Measurements from ENCODE around the gene UEVLD. TPM values are rescaled to one million over a fixed set of nuclear protein-coding genes. Genes with fewer than 3 reads are reported as not detected.

UEVLD gene
- total RNA-seq, 1 donor from 2014 or later = 15.7 TPM

- peak overlapping the region; percentile 91 for H3K27ac Mint-ChIP-seq
- DNase-seq (ENCODE audit: extremely low spot score, unreplicated experiment) = no peak
- TF ChIP-seq, protein P1, sequence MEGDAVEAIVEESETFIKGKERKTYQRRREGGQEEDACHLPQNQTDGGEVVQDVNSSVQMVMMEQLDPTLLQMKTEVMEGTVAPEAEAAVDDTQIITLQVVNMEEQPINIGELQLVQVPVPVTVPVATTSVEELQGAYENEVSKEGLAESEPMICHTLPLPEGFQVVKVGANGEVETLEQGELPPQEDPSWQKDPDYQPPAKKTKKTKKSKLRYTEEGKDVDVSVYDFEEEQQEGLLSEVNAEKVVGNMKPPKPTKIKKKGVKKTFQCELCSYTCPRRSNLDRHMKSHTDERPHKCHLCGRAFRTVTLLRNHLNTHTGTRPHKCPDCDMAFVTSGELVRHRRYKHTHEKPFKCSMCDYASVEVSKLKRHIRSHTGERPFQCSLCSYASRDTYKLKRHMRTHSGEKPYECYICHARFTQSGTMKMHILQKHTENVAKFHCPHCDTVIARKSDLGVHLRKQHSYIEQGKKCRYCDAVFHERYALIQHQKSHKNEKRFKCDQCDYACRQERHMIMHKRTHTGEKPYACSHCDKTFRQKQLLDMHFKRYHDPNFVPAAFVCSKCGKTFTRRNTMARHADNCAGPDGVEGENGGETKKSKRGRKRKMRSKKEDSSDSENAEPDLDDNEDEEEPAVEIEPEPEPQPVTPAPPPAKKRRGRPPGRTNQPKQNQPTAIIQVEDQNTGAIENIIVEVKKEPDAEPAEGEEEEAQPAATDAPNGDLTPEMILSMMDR (conservative IDR thresholded peaks at IDR 0.05) = no peak
- peaks cover 16% of the 10 kb centered on the region for H3K4me1 Mint-ChIP-seq (ENCODE audit: unreplicated experiment)
- no peak overlapping the region for H3K4me3 Mint-ChIP-seq
- H3K27me3 Mint-ChIP-seq = no peaks in the 10 kb centered on the region
- no peaks in the 10 kb centered on the region for H3K9me3 Mint-ChIP-seq
- peaks cover 19% of the 10 kb centered on the region for H3K36me3 Mint-ChIP-seq
Observed at GRCh38 chr11:18490736-18491485, 97.6 kb downstream of the UEVLD start.

DNA sequence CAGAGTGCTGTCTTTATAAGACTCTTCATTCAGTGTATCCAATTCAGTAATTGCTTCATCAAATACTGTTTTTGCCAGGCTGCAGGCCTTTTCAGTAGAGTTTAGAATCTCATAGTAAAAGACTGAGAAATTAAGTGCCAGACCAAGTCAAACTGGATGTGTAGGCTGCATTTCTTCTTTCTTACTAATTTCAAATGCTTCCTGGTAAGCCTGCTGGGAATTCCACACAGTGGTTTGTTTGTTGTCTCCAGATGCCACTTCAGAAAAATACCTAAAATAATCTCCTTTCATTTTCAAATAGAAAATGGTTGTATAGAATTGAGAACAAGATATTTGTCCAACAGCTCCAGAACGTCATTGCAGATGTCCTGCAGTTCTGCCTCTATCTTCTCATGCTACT lies 98.2 kb downstream of the UEVLD start:
- peaks cover 16% of the 10 kb centered on the region for H3K36me3 Mint-ChIP-seq
- H3K27me3 Mint-ChIP-seq = no peaks in the 10 kb centered on the region
- peak overlapping the region; percentile 91 for H3K27ac Mint-ChIP-seq
- TF ChIP-seq, protein P1 (conservative IDR thresholded peaks at IDR 0.05) = no peak
- no peaks in the 10 kb centered on the region for H3K9me3 Mint-ChIP-seq
- peaks cover 16% of the 10 kb centered on the region for H3K4me1 Mint-ChIP-seq (ENCODE audit: unreplicated experiment)
- DNase-seq (ENCODE audit: extremely low spot score, unreplicated experiment) = no peak
- H3K4me3 Mint-ChIP-seq = peak overlapping the region; percentile 71

GRCh38 chr11:18485913-18486528 lies 102.5 kb downstream of the UEVLD start:
- peaks cover 8% of the 10 kb centered on the region for H3K4me1 Mint-ChIP-seq (ENCODE audit: unreplicated experiment)
- H3K4me3 Mint-ChIP-seq = no peak overlapping the region
- H3K27me3 Mint-ChIP-seq = no peaks in the 10 kb centered on the region
- TF ChIP-seq, protein P1 (conservative IDR thresholded peaks at IDR 0.05) = no peak
- no peak overlapping the region for H3K27ac Mint-ChIP-seq
- DNase-seq (ENCODE audit: extremely low spot score, unreplicated experiment) = no peak
- H3K36me3 Mint-ChIP-seq = peaks cover 37% of the 10 kb centered on the region
- H3K9me3 Mint-ChIP-seq = no peaks in the 10 kb centered on the region

Other genes starting within 250 kb of the UEVLD start
- gene LDHA, start 194.2 kb downstream of the UEVLD start, total RNA-seq (ENCODE audit: low replicate concordance) = 147 and 173 TPM in 2 replicates
- gene LDHC, start 176.4 kb downstream of the UEVLD start, total RNA-seq (ENCODE audit: low replicate concordance) = 0.63 and 1.1 TPM in 2 replicates
- gene LDHAL6A, start 132.9 kb downstream of the UEVLD start, total RNA-seq (ENCODE audit: low replicate concordance) = not detected in 2 replicates
- gene TSG101, start 61.8 kb downstream of the UEVLD start, total RNA-seq (ENCODE audit: low replicate concordance) = 54.4 and 60.6 TPM in 2 replicates
- 4.9 and 7.0 TPM in 2 replicates for gene MISFA, start 11.1 kb upstream of the UEVLD start, total RNA-seq (ENCODE audit: low replicate concordance)
- 20.8 and 31.7 TPM in 2 replicates for gene SPTY2D1, start 45.6 kb upstream of the UEVLD start, total RNA-seq (ENCODE audit: low replicate concordance)
- gene TMEM86A, start 110.0 kb upstream of the UEVLD start, total RNA-seq (ENCODE audit: low replicate concordance) = 3.6 and 6.5 TPM in 2 replicates
- gene IGSF22, start 137.5 kb upstream of the UEVLD start, total RNA-seq (ENCODE audit: low replicate concordance) = 0.07 and 0.26 TPM in 2 replicates
- gene PTPN5, start 203.1 kb upstream of the UEVLD start, total RNA-seq (ENCODE audit: low replicate concordance) = 0.48 and 1.7 TPM in 2 replicates

All from type B pancreatic cell (in vitro differentiated cells).